HG02623 (cell line): ENCODE data around the gene KLK11.
"Not testable (repeated sequence)": the region's sequence is repeated elsewhere in the genome, so short reads cannot be mapped to it uniquely, and the experiment has no call there.

Experiments used
- ATAC-seq: cut with Tn5 transposase; IDR thresholded peaks from one replicate; pipeline ENCODE4 v1.9.1; 2021; ENCODE audit warnings: moderate library complexity; ENCODE audit not compliant: unreplicated experiment

Gene KLK11

GRCh38 chr19:51006406-51006805, 20.0 kb downstream of the KLK11 start:
- no peak for ATAC-seq

GRCh38 chr19:51005248-51005647, 21.2 kb downstream of the KLK11 start:
- ATAC-seq, result no peak

GRCh38 chr19:51003316-51003715, 23.1 kb downstream of the KLK11 start:
- no peak for ATAC-seq

- no peak for ATAC-seq
Measured at GRCh38 chr19:51002542-51003311, 23.7 kb downstream of the KLK11 start.

- ATAC-seq, result no peak
Measured at GRCh38 chr19:51002089-51002532, 24.3 kb downstream of the KLK11 start.

- ATAC-seq, result no peak
Measured at GRCh38 chr19:51001515-51001914, 24.9 kb downstream of the KLK11 start, which contains the start of gene KLK8. Gene KLK8, minus strand, starts transcription at chr19:51001604. Its CDS starts 437 bp downstream, at chr19:51001167.

GRCh38 chr19:51000981-51001380, 25.4 kb downstream of the KLK11 start:
- no peak for ATAC-seq

GRCh38 chr19:51000426-51000825, 26.0 kb downstream of the KLK11 start:
- no peak for ATAC-seq

GRCh38 chr19:50998686-50999085, 27.7 kb downstream of the KLK11 start:
- ATAC-seq, result no peak

- ATAC-seq, result no peak
Measured at GRCh38 chr19:50998061-50998460, 28.4 kb downstream of the KLK11 start.

GRCh38 chr19:50994129-50994528, 32.3 kb downstream of the KLK11 start:
- ATAC-seq, result no peak

- no peak for ATAC-seq
Measured at GRCh38 chr19:50992666-50993035, 33.8 kb downstream of the KLK11 start.

- not testable (repeated sequence) for ATAC-seq
Measured at GRCh38 chr19:50984416-50984815, 42.0 kb downstream of the KLK11 start.

- ATAC-seq, result no peak
Measured at GRCh38 chr19:50983625-50984292, 42.7 kb downstream of the KLK11 start, which contains the start of gene KLK7. Gene KLK7, minus strand, starts transcription at chr19:50983917. Its CDS starts 1,518 bp downstream, at chr19:50982399.

GRCh38 chr19:50982186-50982585, 44.2 kb downstream of the KLK11 start:
- ATAC-seq, result no peak

GRCh38 chr19:50981587-50982146, 44.7 kb downstream of the KLK11 start:
- no peak for ATAC-seq

- no peak for ATAC-seq
Measured at GRCh38 chr19:50980208-50980607, 46.2 kb downstream of the KLK11 start.

GRCh38 chr19:50979758-50980157, 46.7 kb downstream of the KLK11 start:
- ATAC-seq, result no peak

- ATAC-seq, result no peak
Measured at GRCh38 chr19:50978772-50979390, 47.5 kb downstream of the KLK11 start.

GRCh38 chr19:50977626-50978025, 48.8 kb downstream of the KLK11 start:
- no peak for ATAC-seq

- ATAC-seq, result no peak
Measured at GRCh38 chr19:50975766-50976165, 50.6 kb downstream of the KLK11 start.
